GM19193 (cell line): ENCODE measurements around the gene SLC16A4.
A peak's percentile ranks its signal among the peaks of the same experiment; 100 is the strongest.

ENCODE experiments used
- POLR2A ChIP-seq: IDR thresholded peaks from 4 replicates; pipeline ENCODE4 v1.6.1; 2011; ENCODE audit not compliant: insufficient read depth, insufficient read length; ENCODE audit errors: extremely low read depth

Gene SLC16A4

DNA sequence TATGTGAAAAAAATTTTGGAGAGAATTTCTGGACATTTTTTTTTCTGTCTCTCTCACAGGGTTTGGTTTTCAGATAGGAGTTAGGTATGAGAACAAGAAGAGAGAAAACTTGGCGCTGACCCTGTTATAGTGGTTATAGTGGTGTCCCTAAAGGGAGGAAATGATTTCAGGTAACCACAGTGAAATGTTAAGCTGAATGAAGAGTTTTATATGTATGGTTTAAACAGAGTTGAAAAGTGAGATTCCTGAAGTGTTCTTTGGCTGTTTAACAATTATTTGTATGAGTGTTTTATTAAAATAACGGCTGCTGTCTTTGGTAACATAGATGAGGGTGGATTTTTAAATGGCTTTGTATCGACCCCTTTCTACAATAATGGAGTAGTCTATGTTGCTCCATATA is 45.3 kb downstream of the SLC16A4 start:
- TF ChIP-seq POLR2A = no peak

DNA sequence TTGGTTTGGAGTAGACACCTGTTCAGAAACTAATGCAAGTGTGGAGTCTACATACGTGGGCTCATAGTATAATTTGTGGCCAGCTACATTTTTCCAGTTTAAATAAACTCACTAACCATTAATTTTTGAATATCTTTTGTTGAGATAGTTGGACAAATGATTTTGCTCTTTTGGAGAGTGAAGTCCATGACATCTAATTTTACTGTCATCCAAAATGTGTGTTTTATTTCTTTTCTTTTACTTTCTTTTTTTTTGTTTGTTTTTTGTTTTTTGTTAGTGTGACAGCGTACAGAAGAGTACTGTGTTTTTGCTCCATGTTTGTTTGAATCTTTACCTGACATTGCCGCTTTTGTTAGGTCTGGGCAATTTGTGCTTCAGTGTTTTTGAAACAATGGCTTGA is 46.7 kb downstream of the SLC16A4 start:
- no peak for TF ChIP-seq POLR2A

DNA sequence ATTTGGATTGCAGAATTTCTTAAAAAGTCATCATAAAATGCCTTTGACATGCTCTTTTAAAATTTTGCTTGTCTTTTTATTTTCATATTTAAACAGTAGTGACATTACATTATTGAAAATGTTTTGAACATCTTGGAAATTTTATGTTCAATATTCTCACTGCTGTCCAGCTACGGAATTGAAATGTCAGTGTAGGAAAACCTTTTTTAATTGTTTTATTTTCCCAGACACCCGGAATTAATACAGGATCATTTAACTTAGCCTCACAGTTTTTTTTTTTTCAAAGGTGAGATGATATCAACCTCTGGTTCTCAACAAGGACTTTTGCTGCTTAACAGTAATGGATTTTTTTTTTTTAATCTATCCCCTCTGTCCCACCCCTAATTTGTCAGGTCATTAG is 47.6 kb downstream of the SLC16A4 start:
- TF ChIP-seq POLR2A = no peak

GRCh38 chr1:110341872-110342331 is 48.9 kb downstream of the SLC16A4 start:
- TF ChIP-seq POLR2A = no peak

GRCh38 chr1:110341146-110341871 is 49.5 kb downstream of the SLC16A4 start:
- no peak for TF ChIP-seq POLR2A

DNA sequence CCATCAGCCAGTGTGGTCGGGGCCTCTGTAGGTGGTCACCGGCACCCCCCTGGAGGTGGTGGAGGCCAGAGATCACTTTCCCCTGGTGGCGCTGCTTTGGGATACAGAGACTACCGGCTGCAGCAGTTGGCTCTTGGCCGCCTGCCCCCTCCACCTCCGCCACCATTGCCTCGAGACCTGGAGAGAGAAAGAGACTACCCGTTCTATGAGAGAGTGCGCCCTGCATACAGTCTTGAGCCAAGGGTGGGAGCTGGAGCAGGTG is 50.7 kb downstream of the SLC16A4 start:
- TF ChIP-seq POLR2A = no peak

DNA sequence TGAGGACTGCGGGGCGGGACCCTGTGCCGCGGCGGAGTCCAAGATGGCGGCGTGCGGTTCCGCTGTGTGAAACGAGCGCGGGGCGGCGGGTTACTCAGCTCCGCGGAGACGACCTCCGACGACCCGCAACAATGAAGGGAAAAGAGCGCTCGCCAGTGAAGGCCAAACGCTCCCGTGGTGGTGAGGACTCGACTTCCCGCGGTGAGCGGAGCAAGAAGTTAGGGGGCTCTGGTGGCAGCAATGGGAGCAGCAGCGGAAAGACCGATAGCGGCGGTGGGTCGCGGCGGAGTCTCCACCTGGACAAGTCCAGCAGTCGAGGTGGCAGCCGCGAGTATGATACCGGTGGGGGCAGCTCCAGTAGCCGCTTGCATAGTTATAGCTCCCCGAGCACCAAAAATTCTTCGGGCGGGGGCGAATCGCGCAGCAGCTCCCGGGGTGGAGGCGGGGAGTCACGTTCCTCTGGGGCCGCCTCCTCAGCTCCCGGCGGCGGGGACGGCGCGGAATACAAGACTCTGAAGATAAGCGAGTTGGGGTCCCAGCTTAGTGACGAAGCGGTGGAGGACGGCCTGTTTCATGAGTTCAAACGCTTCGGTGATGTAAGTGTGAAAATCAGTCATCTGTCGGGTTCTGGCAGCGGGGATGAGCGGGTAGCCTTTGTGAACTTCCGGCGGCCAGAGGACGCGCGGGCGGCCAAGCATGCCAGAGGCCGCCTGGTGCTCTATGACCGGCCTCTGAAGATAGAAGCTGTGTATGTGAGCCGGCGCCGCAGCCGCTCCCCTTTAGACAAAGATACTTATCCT is 51.2 kb downstream of the SLC16A4 start:
- peak; percentile 91 for TF ChIP-seq POLR2A

DNA sequence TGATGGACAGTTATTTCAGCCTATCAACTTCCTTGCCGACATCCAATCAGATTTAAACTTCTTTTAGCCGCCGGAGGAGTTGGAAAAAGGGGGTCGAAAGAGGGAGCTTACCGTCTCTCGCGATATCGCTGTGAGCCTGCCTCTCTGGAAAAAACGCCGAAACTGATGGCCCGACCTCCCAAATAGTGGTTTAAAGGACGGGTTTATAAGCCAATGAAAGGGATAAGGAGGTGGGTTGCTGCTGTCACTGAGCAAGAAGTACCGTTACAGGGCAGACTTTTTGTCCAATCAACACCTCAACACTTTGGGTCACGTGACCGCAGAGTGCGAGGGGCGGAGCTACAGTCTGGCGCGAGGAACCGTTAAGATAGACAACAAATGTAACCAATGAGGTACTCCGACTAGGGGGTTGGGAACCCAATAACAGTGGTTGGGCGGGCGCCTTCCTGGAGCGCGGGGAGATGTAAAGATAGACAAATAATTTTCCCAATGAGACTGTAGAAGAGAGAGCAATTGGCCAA is 51.9 kb downstream of the SLC16A4 start, which contains the start of gene RBM15:
Gene RBM15, plus strand, starts transcription at position 492 of the 521 bp plus-strand sequence. Its CDS starts 29 bp downstream, at position 521.
- TF ChIP-seq POLR2A = no peak

DNA sequence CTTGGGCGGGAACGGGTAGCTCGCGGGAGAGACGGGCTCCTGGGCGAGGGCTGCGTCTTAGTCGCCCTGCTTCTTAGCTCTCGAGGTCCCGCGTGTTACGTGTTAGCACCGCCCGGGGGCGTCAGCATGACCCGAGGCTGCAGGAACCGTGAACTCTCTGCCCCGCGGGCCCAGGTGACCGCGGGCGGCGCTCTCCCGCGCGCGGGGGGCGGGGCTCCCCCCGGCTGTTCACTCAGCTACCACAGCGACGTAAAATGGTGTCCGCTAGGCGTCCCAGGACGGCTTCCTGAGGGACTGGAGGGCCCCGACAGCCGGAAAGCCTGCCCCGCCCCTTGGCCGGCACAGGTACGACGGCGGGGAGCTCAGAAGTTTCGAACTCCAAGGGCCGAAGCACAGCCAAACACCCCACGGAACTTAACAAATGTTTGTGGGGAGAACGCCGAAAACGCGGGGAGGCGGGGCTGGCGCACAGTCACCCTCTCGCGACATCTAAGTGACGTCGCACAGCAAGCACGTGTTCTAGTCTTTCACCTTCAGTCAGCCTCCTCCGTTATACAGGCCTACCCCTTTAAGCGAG is 52.4 kb downstream of the SLC16A4 start:
- TF ChIP-seq POLR2A = peak; percentile 71

DNA sequence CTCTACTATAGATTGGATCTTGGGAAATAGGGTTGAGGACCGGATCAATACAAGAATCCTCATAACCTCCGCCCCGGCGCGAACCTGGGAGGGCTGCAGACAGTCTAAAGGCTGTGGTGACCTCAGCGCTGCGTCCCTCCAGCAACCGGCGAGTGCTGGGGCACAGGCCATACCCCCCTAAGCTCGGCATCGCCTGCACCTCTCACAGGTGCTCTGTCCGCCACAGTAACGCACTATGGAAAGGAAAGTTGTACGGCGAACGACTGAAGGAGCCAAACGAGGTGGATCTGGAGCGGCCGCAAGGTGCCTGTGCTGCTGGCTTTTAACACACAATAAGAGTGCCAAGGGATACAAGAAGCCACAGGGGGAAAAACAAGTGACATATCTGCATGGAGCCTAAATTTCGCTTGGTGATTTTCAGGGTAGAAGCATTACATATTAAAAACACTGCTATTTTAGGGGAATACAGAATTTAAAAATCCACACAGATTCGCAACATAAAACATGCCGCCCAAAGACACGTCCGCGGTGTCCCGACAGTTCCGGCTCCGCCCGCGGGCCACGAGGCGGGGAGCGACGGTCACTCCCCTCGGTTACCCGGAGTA is 53.0 kb downstream of the SLC16A4 start:
- TF ChIP-seq POLR2A = no peak

DNA sequence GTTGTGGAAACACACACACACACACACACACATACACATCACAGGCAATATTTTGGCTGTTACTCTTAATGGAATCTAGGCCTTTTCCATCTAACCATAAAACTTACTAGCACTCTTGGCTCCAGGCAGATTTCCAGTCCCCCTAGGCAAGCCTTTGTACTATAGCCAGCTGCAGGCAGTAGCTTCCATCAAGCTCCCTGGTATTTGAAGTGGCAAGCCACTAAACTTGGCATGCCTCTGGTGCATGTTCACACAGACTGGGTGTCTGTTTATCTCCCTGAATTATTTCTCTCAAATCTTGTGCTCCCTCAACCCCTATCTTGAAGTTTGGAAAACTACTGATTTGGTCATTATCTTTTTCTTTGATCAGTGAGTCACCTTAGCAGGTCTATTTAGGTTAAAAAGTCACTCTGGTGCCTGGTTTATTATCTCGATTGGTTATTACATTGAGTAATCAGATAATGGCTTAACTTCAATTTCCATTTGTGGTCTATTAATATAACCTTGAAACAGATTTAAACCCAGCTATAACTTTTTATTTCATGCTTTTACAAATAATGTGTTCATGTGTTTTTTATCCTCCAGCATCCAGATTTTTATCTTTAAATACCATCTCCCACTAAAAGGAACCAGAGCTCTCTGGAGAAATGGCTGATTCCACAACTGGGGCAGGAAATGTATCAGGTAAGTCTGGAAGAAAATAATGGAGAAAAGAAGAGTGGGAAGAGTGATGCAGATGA is 54.4 kb downstream of the SLC16A4 start:
- TF ChIP-seq POLR2A = no peak

- TF ChIP-seq POLR2A = no peak
Observed at GRCh38 chr1:110335265-110335664, 55.6 kb downstream of the SLC16A4 start.

- no peak for TF ChIP-seq POLR2A
Observed at GRCh38 chr1:110328700-110329099, 62.1 kb downstream of the SLC16A4 start.

DNA sequence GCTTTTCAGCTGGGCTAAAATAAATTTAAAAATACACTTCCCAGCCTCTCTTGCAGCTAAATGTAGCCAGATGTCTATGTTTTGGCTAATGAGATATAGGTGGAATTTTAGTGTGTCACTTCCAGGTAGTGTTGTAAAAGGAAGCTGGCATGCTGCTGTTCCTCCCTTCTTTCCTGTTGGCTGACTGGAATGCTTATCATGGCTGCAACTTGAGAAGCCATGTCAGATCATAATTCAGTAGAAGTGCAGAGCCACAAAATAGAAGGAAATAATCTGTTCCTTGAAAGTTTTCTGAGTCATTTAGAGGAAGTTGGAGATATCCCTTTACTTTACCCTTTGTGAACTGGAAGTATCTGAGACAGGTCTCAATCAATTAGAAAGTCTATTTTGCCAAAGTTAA is 62.6 kb downstream of the SLC16A4 start:
- no peak for TF ChIP-seq POLR2A
